ENCODE results near the gene FLOT2.
"Not testable (repeated sequence)": the region's sequence is repeated elsewhere in the genome, so short reads cannot be mapped to it uniquely, and the experiment has no call there.

- TF ChIP-seq EZH2 (IDR thresholded peaks at IDR 0.05; ENCODE audit: low read length, missing control alignments); CTCF (conservative IDR thresholded peaks at IDR 0.05 in 1 of 2, IDR thresholded peaks at IDR 0.05 in 1 of 2; ENCODE audit: low read depth in 1 of 2, low read length in 2 of 2): not testable (repeated sequence)
Measured at GRCh38 chr17:28903546-28903841, 6.0 kb upstream of the FLOT2 start.

Data from fibroblast of lung (primary cell).